ENCODE data around the gene PRC1. TPM values are rescaled to one million over a fixed set of nuclear protein-coding genes. Genes with fewer than 3 reads are reported as not detected.

The PRC1 gene
- polyA plus RNA-seq, 1 donor from 2014 or later, result 18.2 TPM

- H3K9ac ChIP-seq (ENCODE audit: low read length), result peak within 1 kb of the TSS; percentile 85
- peak within 1 kb of the TSS; percentile 99 for H3K4me2 ChIP-seq (ENCODE audit: low read length)
- no peaks in the 10 kb centered on the region for H4K20me1 ChIP-seq (ENCODE audit: insufficient read depth)
- TF ChIP-seq MXI1 (conservative IDR thresholded peaks at IDR 0.05; ENCODE audit: poor library complexity, severe bottlenecking) (peak; percentile 59), EZH2 (IDR thresholded peaks at IDR 0.05; ENCODE audit: borderline replicate concordance, insufficient read depth, low read length, poor library complexity, severe bottlenecking) (no peak), REST (IDR thresholded peaks at IDR 0.05; ENCODE audit: borderline replicate concordance) (peak; percentile 27), POLR2AphosphoS5 (IDR thresholded peaks at IDR 0.05) (peak; percentile 86)
- no peaks in the 10 kb centered on the region for H3K9me2 ChIP-seq (ENCODE audit: insufficient read depth, low read length)
- H3K4me3 ChIP-seq (ENCODE audit: low read length), result peak within 1 kb of the TSS; percentile 94
- no peaks in the 10 kb centered on the region for H3F3A ChIP-seq (ENCODE audit: insufficient read depth, low read length, poor library complexity, severe bottlenecking)
- H3K79me2 ChIP-seq (replicated peaks; ENCODE audit: insufficient read depth, low read length), result peaks cover 16% of the 10 kb centered on the region
- no peaks in the 10 kb centered on the region for H3K27me3 ChIP-seq (ENCODE audit: insufficient read depth, low read depth, low read length)
- H3K27ac ChIP-seq (ENCODE audit: low read length), result peak within 1 kb of the TSS; percentile 66
- no peaks in the 10 kb centered on the region for H3K36me3 ChIP-seq (ENCODE audit: insufficient read depth, low read length)
- H3K9me3 ChIP-seq (ENCODE audit: low read length), result no peaks in the 10 kb centered on the region
- H2AFZ ChIP-seq (ENCODE audit: low read depth, low read length), result peak within 1 kb of the TSS; percentile 87
Measured at GRCh38 chr15:90934949-90935751, 59.2 kb downstream of the PRC1 start, which contains the start of gene UNC45A. UNC45A (plus strand) TSS chr15:90935285; CDS start chr15:90935325, 40 bp downstream.

GRCh38 chr15:90934256-90934948 is 59.9 kb downstream of the PRC1 start:
- TF ChIP-seq MXI1 (conservative IDR thresholded peaks at IDR 0.05; ENCODE audit: poor library complexity, severe bottlenecking), result no peak
- TF ChIP-seq RAD21 (conservative IDR thresholded peaks at IDR 0.05), result peak; percentile 77
- TF ChIP-seq EZH2 (IDR thresholded peaks at IDR 0.05; ENCODE audit: borderline replicate concordance, insufficient read depth, low read length, poor library complexity, severe bottlenecking), result no peak
- TF ChIP-seq REST (IDR thresholded peaks at IDR 0.05; ENCODE audit: borderline replicate concordance), result no peak
- TF ChIP-seq TAF1 (IDR thresholded peaks at IDR 0.05; ENCODE audit: low read depth), result no peak
- no peak for TF ChIP-seq POLR2AphosphoS5 (IDR thresholded peaks at IDR 0.05)
- TF ChIP-seq CTCF (IDR thresholded peaks at IDR 0.05; ENCODE audit: poor library complexity, severe bottlenecking), result peak; percentile 95
- TF ChIP-seq EP300 (conservative IDR thresholded peaks at IDR 0.05; ENCODE audit: poor library complexity, severe bottlenecking), result no peak
- TF ChIP-seq SMC3 (conservative IDR thresholded peaks at IDR 0.05; ENCODE audit: poor library complexity), result peak; percentile 77
- Histone ChIP-seq H3K9me3 (ENCODE audit: low read length) (no peaks in the 10 kb centered on the region), H4K20me1 (ENCODE audit: insufficient read depth) (no peaks in the 10 kb centered on the region), H2AFZ (ENCODE audit: low read depth, low read length) (peak overlapping the region; percentile 87), H3K9ac (ENCODE audit: low read length) (peak overlapping the region; percentile 85), H3K4me3 (ENCODE audit: low read length) (peak overlapping the region; percentile 94), H3K4me2 (ENCODE audit: low read length) (peak overlapping the region; percentile 99), H3K9me2 (ENCODE audit: insufficient read depth, low read length) (no peaks in the 10 kb centered on the region), H3K27ac (ENCODE audit: low read length) (peak overlapping the region; percentile 61), H3K79me2 (replicated peaks; ENCODE audit: insufficient read depth, low read length) (peaks cover 16% of the 10 kb centered on the region), H3F3A (ENCODE audit: insufficient read depth, low read length, poor library complexity, severe bottlenecking) (no peaks in the 10 kb centered on the region), H3K27me3 (ENCODE audit: insufficient read depth, low read depth, low read length) (no peaks in the 10 kb centered on the region), H3K36me3 (ENCODE audit: insufficient read depth, low read length) (no peaks in the 10 kb centered on the region)

All from neural cell (in vitro differentiated cells).